T-helper 2 cell (primary cell): Measurements from ENCODE around the gene TUBB4B.

Experiments used
- DNase-seq, 5 experiments: peaks; one replicate each; pipeline versions ENCODE4 v3.0.0 to v3.0.0-alpha.2; 2012 to 2022

TUBB4B gene

DNA sequence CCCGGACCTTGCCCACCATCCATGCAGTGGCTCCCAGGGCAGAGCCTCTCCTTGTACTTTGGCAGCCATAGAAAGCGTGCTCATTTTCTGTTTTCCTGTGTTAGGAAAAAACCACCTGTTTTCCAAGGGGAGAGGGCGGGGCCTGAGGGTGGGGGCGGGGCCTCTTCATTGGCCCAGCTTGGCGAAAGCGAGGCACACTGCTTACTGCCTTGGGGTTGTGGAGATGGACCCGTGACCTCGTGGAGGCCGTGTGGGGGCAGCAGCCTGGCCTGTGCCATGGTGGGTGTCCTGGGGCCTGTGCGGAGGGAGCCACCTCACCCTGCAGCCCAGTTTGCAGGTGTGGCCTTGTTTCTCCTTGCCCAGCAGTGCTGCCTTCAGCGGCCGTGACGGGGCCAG is 32.0 kb downstream of the TUBB4B start:
- DNase-seq: no peak

DNA sequence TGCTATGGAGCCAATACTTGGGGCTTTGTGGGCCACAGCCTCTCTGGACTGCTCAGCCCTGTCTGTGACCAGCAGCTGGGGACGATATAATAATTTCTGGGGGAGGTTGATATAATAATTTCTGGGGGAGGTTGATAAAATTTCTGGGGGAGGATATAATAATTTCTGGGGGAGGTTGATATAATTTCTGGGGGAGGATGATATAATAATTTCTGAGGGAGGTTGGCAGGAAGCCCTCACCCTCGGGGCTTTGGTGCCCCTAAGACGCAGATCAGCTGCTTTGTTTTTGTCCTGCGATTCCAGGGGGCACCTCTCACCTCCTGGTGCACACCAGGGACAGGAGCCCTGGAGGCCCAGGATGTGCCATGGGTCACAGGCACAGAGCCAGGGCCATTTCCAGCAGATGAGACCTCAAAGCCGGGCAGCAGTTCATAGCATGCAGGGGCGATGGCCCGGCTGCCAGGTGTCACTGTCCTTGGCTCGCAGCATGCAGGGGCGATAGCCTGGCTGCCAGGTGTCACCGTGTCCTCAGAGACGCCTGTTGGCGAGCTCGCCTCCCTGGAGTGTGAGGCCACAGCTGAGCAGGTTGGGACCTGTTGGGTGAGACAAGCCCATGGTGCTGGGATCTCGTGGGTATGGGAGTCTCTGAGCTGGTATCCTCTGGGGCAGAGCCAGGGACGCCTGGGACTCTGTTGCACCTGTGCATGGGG is 32.7 kb downstream of the TUBB4B start:
- no peak for DNase-seq

DNA sequence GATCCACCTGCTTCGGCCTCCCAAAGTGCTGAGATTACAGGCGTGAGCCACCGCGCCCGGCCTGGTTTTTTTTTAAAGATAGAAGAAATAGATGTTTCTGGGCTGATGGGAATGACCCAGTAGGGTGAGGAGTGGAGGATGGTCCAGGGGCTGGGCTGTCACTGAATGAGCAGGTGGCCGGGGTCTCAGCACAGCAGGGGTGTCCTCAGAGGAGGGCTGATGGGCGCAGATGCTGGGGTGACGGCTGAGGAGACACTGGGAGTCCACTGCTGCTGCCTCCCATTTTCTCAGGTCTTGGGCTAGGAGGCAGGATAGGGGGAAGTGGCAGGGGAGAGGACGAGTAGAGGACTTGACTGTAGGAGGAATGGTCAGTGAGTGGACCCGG is 34.1 kb downstream of the TUBB4B start:
- DNase-seq: no peak

DNA sequence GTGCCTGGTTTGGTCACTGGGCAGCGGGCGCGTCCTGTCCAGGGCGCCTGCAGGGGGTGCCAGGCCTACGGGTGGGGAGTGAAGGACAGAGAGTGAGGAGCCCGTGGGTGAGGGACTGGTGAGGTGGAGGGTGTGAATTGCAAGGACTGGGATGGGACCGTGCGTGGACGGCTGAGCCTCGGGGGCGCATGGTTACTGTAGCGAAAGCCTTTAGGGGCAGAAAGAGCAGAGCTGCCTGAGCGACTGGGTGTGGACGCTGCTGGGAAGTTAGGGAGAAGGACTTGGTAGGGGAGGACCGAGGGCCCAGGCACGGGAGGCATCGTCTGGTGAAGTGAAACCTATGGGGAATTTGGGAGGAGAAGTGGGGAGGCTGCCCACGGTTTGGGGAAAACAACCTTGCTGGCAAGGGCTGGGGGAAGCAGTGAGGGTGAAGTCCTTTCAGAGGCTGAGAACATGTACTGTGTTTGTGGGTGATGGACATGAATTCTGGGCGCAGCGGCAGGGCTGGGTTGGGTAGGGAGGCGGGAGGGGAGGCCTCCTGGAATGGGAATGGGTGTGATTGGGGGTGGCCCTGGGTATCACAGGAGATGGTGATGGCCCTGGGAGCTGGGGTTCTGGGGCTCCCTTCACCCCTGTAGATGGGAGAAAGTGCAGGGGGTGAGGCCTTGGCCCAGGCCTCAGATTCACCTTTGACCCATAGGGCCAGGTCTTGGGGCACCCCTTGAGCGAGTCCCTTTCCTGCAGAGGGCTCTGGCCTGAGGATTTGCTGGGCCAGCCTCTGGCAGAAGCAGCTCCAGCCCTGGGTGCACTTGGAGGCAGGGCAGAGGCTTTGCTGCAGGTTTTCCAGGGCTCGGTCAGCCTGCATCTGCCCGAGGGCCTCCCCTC is 34.7 kb downstream of the TUBB4B start:
- DNase-seq: no peak

DNA sequence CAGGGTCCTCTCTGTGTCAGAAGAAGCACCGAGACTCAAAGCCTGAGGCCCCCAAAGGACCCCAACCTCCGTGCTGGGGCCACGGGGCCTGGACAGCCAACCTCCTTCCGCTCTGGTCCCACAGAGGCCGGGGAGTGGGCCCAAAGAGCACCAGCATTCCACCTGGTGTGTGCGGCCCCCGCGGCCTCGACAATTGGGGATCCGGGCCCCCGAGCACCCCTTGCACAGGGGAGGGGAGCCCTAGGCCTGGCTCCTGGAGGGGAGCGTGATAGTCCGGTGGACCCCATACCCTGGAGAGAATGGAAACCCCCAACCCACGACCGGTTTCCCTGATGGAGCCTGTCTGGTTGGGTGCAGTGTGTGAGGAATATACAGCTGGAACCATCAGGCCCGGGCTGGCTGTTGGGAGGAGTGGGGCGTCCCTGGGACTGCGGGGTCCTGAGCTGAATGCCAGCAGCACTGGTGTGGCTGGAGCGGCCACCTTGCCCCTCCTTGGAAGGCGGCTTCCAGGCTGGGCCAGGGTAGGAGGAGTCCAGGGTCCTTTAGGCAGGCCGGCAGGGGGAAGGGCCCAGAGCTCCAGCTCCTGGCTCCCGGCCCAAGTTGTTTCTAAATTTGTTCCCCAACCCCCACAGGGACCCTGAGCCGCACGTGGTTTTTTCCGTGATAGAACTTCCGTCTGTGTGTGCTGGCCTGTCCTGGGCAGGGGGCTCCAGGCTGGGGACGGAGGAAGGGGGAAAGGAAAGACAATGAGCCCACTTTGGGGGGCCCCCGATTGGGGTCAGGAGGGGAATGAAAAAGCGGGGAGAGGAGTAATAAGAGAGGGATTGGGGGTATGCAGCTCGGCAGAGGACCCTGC is 35.6 kb downstream of the TUBB4B start:
- no peak for DNase-seq

DNA sequence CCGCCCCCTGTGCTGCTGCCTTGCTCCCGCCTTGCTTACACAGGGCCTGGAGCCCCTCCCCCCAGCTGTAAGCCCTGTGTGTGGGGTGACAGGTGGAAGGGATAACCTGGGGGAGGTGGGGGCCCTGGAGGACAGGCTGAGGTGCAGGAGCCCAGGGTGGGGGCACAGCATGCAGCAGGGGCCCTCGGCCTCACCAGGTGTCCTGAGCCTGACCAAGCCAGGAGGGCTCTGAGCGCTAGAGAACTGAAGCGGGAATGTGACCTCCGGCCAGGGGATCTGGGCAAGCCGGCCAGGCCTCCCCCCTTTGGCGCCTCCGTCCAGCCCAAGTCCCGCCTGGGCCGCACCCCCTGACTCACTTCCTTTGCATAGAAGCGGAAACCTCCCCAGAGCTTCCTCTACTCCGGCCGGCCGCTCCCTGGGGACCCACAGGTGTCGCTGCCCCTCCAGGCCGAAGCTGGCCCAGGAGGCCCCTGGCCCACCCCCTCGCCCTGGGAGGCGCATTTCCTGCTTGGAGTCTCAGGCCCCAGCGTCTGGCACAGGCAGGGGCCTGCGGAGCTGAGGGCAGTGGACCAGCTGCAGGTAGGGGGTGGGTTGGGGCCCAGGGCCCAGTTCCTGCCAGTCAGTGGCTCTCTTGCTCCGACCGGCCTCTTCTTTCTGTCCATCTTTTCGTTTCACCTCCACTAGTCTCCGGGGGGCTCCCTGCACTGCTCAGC is 36.4 kb downstream of the TUBB4B start, which contains the start of gene TOR4A:
TOR4A (plus strand) TSS at position 398 of the 713 bp plus-strand sequence. CDS start 964 bp downstream, outside the sequence.
- peak in 1 of 5 experiments; percentile 40 for DNase-seq

DNA sequence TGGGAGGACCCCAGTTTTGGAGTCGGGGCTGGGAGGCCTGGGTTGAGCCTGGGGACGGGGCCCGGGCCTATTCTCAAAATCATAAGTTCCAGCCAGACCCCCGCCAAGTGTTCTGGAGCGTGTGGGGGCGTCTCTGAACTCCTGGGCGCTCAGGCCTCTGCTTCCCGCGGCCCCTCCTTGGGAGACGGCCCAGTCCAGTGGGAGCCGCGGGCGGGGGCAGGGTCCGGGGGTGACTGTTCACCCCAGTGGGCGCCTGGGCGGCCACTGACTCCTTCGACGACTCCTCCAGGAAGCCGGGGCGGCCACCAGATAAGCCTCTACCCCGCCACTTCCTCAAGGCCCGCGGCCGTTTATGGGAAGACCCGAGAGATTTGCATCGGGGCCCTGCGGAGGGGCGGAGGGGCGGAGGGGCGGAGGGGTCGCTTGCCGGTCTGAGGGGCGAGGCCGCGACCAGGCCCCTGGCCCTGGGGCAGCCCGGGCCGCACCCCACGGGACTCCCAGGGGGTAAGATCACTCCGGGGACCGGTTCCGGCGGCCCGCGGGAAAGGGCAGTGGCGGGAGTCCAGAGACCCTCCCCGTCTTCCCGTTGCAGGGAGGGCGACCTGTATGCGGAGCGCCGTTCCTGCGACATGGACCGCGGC is 37.1 kb downstream of the TUBB4B start:
- no peak for DNase-seq

DNA sequence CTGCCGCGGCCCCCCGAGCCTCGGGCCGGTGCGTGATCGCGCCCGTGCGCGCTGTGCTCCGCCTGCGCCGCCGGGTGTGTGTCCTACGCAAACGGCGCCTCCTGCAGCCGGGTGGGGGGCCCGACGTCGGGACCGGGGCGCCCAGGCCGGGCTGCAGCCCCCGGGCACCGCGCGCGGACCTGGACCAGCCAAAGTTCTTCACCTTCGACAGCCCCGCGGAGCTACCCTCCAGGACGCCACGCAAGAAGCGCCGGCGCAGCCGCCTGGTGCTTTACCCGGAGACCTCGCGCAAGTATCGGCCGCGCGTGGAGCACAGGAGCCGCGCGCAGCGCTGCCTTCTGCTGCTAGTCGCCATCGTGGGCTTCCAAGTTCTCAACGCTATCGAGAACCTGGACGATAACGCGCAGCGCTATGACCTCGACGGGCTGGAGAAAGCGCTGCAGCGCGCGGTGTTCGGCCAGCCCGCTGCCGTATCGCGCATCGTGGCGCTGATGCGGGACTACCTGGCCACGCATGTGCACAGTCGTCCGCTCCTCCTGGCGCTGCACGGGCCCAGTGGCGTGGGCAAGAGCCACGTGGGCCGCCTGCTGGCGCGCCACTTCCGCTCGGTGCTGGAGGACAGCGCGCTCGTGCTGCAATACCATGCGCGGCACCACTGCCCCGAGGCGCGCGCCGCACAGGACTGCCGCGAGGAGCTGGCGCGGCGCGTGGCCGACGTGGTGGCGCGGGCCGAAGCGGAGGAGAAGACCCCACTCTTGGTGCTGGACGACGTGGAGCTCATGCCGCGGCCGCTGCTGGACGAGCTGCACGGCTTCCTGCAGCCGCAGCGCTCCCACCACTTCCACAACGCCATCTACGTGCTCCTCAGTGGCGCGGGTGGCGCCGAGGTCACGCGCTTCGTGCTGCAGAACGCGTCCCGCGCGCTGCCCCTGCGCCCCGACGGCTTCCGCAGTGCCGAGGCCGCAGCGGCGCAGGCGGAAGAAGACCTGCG is 37.9 kb downstream of the TUBB4B start:
- no peak for DNase-seq

DNA sequence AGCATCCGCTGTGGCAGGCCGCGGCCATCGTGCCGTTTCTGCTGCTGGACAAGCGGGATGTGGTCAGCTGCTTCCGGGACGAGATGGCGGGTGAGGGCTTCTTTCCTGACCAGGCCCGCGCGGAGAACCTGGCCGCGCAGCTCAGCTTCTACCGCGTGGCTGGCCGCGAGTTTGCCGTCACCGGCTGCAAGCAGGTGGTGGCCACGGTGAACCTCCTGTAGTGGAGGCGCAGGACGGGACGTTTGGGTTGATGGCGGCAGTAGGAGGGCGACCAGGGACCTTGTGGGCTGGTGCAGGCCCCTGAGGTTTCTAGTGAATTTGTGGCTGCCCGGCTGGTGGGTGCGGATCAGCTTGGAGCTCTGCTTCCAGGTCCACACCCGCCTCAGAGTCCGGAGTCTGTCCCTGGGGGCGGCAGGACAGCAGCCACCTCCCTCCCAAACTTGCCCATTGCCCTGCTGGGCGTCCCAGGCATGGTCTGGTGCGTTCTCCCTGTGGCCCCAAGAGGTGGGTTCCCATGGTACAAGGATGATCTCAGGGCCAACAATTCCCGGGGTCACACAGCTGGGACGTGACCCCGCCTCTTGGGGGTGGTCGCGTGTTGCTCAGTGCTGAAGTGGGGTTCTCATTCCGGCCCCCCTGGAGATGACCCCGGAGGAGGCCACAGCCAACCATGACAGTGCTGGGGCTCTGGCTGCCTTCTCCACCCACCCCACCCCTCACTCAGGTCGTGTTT is 38.8 kb downstream of the TUBB4B start:
- no peak for DNase-seq

DNA sequence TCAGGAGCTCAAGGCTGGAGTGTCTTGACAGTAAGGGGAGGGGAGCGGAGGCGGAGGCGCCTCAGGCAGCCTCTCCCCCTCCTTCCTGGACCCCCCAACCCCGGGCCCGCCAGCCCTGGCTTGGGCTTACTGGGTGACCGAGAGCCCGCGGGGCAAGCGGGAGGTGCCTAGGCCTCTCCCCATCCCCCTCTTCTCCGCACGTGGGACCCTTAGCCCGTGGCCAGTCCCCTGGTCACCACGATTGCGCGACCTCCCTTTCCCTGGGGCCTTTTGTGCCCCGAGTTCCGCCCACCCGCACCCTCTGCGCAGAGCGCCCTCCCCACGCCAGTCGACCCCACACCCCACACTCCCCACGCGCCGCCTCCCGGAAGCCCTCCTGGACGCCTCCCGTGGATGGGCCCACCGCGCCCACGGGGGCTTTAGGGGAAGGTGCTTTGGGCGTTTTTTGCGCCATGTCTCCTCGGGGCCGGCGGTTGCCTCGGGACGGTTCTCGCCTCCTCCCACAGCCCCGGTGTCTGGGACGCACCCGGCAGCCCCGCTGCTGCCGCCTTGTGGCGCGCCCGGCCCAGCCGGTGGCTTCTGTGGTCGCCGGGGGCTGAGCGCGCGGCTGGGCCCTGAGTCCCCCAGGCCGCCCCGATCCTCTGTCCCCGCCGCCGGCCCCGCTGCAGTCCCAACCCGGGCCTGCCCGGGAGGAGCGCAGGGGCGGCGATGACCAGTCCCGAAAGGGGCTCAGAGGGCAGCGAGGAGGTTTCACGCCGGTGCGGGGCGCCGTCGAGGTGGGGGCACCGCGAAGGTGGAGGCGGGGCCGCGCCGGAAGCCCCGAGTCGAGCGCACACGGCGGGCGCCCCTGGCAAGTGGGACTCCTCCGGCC is 39.6 kb downstream of the TUBB4B start:
- DNase-seq: no peak

DNA sequence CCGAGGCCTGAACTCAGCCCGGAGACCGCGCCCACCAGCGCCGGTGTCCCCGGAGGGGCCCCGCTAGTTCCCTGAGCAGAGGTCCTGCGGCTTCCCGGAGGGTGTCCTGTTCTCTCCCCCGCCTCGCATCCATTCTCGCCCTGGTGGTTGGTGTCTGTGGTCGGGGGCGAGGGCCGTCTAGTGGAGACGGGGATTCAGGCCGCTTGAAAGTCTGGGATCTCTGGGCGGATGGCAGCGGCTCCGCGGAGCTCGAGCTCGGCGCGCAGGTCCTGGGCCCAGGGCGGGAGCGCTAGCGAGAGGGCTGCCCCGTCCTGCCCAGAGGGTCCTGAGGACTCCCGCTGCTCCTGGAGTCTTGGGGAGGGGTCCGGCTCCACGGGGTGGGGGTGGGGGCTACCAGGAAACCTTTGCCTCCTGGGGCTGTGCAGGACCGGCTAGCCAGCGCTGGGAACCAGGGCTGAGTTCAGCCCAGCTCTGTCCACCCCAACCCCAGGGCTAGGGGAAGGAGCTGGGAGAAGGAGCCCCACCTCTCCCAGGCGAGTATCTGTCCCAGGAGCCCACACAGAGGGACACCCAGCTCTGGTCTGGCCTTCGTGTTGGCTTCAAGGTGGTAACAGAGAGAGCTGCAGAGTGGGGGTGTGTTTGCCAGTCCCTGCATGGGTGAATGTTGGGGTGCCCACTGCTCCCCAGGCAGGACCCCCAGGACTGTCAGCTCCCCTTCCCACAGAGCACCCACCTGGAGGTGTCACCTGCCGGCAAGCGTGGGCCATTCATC is 40.4 kb downstream of the TUBB4B start:
- DNase-seq: no peak

DNA sequence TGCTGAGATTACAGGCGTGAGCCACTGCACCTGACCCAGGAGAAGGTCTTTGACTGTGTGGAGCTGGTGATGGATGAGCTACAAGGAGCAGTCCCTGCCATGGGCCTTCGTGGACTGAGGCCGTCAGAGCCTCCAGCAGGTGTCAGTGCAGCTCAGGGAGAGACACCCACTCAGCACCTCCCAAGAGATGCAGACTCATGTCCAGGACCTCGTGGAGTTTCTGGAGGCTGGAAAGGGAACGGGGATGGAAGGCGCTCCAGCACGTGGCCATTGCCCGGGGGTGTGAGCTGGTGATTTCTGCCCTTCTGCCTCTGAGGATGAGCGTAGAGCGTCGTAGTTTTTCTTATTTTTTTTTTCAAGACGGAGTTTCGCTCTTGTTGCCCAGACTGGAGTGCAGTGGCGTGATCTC is 45.9 kb downstream of the TUBB4B start:
- peak in 1 of 5 experiments; percentile 41 for DNase-seq

DNA sequence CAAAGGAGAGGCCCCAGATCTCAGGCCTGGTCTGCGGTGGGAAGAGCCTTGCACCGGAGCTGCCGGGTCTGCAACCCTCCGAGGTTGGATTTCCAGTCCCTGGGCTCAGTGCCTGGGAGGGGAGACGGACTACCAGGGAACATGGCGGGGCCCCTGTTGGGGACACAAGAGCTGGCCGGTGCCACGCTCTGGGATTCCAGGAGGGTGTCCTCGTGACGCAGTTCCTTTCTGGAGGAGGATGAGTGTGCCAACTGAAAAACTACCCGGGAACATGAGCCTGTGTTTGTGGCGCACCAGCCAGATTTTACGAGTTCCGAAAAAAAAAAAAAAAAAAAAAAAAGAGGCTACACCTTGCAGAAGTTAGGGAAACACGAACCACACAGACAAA is 52.0 kb downstream of the TUBB4B start:
- DNase-seq: no peak
